ENCODE data around the gene CNTNAP5.

Gene CNTNAP5

DNA sequence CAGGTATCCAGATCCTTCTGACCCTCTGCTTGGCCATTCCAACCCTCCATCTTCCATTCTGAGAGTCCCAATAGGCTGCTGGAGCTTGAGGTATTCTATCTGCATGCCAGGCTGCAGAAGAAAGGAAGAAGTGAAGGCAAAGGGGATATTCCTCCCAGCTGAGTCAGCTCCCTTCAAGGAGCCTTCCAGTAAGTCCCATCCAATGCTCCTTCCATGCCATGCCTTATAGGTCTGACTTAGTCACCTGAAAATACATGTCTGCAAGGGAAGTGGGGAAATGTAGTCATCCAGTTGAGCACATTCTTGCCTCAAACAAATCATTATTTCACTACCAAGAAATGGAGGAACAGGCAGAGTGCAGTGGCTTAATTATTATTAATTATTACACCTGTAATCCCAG is 464.6 kb downstream of the CNTNAP5 start:
- TF ChIP-seq, protein P1, sequence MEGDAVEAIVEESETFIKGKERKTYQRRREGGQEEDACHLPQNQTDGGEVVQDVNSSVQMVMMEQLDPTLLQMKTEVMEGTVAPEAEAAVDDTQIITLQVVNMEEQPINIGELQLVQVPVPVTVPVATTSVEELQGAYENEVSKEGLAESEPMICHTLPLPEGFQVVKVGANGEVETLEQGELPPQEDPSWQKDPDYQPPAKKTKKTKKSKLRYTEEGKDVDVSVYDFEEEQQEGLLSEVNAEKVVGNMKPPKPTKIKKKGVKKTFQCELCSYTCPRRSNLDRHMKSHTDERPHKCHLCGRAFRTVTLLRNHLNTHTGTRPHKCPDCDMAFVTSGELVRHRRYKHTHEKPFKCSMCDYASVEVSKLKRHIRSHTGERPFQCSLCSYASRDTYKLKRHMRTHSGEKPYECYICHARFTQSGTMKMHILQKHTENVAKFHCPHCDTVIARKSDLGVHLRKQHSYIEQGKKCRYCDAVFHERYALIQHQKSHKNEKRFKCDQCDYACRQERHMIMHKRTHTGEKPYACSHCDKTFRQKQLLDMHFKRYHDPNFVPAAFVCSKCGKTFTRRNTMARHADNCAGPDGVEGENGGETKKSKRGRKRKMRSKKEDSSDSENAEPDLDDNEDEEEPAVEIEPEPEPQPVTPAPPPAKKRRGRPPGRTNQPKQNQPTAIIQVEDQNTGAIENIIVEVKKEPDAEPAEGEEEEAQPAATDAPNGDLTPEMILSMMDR (IDR thresholded peaks at IDR 0.05; ENCODE audit: low read depth, low read length): no peak
- no peak overlapping the region for H3K4me3 ChIP-seq (ENCODE audit: low read depth, low read length)

DNA sequence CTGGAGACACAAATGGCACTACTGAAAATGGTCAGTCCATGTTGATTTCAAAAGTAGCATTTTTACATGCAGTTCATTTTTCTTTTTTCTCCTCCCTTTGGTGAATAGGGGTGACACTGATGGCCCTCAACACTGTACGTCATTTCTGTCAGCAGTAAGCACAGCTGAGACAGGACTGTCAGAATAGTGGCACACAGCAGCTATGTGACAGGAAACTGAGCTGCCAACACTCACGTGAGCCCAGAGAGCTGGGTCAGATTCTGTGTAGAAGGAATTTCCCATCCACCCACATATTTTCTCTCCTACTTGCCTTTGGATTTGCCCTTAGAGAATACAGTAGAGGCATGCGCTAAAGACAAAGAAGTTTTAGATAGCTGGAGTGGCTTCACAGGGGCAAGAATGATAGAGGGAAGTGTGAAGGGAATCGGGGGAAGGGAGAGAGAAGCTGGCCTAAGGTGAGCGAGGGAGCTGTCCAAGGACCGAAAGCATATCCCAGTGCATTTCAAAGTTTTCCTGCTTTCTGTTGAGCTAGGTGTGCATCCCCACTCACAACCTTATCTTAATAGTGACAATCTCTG is 476.6 kb downstream of the CNTNAP5 start:
- TF ChIP-seq, protein P1 (IDR thresholded peaks at IDR 0.05; ENCODE audit: low read depth, low read length): no peak
- H3K4me3 ChIP-seq (ENCODE audit: low read depth, low read length): no peak overlapping the region

DNA sequence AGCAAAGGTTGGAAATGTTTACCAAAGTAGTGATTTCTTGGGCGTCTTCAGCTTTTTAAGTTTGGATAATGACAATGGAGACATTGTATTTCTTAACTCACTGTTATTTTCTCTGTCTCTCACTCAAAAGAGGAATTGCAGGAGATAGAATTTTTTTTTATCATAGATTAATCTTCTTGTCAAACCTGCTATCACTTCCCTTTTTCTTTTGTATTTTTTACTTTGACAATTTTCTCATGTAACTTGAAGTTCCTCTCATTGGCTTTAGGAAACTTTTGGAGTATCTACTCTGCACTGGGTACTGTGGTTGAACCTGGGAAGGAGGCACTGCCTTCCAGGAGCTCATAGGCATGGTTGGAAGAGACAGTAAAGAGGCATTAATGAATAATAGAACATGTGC is 489.1 kb downstream of the CNTNAP5 start:
- TF ChIP-seq, protein P1 (IDR thresholded peaks at IDR 0.05; ENCODE audit: low read depth, low read length): no peak

DNA sequence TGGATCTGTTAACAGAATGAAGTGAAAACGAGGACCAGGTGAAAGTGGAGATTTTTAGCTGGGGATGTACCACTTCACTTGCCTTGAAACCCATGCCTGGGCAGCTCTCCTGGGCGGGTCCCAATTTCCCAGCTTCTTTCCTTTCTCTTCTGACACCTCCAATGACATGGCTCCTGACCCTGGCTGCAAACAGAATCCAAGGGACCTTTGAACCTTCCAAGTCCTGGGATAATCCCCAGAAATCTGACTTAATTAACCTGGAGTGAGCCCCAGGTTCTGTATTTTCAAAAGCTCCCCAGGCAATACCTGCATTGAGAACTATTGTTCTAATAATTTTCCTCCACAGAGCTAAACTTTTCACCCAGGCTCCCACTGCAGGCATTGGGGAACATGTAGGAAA is 495.9 kb downstream of the CNTNAP5 start:
- H3K4me3 ChIP-seq (ENCODE audit: low read depth, low read length): no peak overlapping the region
- TF ChIP-seq, protein P1 (IDR thresholded peaks at IDR 0.05; ENCODE audit: low read depth, low read length): no peak

More for the DNA sequence above, 489.1 kb downstream of the CNTNAP5 start:
- H3K4me3 ChIP-seq (ENCODE audit: low read depth, low read length): no peak overlapping the region

DNA sequence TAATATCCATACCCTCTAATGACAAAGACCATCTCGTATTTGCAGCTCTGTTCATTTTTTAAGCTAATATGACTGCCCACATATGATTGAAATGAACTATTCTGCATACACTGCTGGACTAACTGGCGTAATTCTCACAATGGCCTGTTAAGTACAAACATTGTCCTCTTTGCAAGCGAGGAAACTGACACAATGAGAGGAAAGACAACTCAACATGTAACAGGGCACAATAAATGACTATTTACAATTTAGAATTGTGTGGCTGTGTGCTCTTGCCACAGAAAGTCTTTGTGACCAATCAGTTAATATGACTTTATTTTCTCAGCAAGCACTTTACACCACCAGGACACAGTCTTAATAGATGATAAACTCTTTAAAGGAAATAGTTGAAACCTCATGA is 498.0 kb downstream of the CNTNAP5 start:
- TF ChIP-seq, protein P1 (IDR thresholded peaks at IDR 0.05; ENCODE audit: low read depth, low read length): no peak
- H3K4me3 ChIP-seq (ENCODE audit: low read depth, low read length): no peak overlapping the region

DNA sequence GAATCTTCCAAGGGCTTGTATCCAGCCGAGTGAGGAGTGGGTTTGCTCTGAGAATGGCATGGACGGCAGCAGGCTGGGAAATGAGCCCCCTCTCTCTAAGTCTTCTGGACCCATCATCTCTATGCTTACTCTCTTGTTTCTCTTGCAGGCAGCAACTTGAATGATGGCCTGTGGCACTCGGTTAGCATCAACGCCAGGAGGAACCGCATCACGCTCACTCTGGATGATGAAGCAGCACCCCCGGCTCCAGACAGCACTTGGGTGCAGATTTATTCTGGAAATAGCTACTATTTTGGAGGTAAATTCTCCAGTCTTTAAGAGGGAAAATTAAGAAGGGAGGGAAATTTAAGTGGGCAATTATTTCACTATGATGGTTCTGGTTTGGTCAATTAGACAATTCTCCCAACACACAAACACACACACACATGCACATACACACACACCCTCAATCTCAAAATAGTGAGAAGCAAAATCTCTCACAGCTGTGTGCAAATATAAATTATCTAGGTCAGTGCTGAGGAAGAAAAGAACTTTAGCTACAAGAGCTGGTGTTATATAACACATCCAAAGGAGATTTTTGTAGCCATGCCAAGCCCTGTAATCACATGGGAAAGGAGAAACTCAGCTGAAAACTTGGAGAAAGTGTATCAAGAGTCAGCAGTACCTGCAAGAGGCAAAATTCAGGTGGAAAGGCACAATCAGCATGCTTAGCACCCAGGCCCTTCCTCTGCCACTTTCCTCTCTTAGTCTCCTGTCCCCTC is 499.2 kb downstream of the CNTNAP5 start:
- no peak overlapping the region for H3K4me3 ChIP-seq (ENCODE audit: low read depth, low read length)
- TF ChIP-seq, protein P1 (IDR thresholded peaks at IDR 0.05; ENCODE audit: low read depth, low read length): no peak

DNA sequence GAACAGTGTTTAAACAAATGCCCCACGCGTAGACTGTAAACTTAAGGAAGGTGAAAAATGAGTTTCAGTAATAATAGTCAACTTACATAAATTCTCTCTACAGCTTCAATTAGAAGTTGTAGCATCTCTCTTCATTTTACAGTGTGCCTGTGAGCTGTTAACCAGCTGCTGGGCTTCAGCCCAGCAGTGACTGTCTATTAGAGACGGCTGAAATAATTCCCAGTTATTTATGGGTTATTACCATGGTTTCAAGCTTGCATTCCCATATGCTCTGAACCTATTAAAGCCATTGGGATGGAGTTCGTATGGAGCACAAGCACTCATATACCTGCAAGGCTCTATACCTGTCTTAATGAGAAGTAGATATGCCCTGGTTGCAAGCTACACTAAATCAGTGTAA is 501.1 kb downstream of the CNTNAP5 start:
- TF ChIP-seq, protein P1 (IDR thresholded peaks at IDR 0.05; ENCODE audit: low read depth, low read length): no peak
- no peak overlapping the region for H3K4me3 ChIP-seq (ENCODE audit: low read depth, low read length)
